GM10266 (cell line): ENCODE results near the gene CRTC1.

Experiments
- DNase-seq: peaks from one replicate; pipeline ENCODE4 v3.0.0; 2012; ENCODE audit errors: extremely low spot score
- CTCF ChIP-seq: IDR thresholded peaks from 2 replicates; pipeline ENCODE4 v1.5.1; 2012; ENCODE audit warnings: mild to moderate bottlenecking, low read depth; ENCODE audit not compliant: control insufficient read depth, insufficient read depth; ENCODE audit errors: missing control alignments

The CRTC1 gene

GRCh38 chr19:18666784-18667183 is 16.7 kb upstream of the CRTC1 start:
- TF ChIP-seq CTCF, result no peak
- no peak for DNase-seq

DNA sequence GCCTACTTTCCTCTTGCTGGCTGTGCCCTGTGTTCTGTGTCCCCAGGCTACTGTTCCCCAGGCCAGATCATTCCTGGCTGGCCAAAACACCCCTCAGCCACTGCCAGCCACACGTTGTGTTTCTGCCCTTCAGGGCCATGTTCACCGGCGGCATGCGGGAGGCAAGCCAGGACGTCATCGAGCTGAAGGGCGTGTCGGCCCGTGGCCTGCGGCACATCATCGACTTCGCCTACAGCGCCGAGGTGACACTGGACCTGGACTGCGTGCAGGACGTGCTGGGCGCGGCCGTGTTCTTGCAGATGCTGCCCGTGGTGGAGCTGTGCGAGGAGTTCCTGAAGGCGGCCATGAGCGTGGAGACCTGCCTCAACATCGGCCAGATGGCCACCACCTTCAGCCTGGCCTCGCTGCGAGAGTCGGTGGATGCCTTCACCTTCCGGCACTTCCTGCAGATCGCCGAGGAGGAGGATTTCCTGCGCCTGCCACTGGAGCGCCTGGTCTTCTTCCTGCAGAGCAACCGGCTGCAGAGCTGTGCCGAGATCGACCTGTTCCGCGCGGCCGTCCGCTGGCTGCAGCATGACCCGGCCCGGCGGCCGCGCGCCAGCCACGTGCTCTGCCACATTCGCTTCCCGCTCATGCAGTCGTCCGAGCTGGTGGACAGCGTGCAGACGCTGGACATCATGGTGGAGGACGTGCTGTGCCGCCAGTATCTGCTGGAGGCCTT is 15.8 kb upstream of the CRTC1 start:
- no peak for DNase-seq
- no peak for TF ChIP-seq CTCF

DNA sequence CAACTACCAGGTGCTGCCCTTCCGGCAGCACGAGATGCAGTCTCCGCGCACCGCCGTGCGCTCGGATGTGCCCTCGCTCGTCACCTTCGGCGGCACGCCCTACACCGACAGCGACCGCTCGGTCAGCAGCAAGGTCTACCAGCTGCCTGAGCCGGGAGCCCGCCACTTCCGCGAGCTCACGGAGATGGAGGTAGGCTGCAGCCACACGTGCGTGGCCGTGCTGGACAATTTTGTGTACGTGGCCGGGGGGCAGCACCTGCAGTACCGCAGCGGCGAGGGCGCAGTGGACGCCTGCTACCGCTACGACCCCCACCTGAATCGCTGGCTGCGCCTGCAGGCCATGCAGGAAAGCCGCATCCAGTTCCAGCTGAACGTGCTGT is 15.2 kb upstream of the CRTC1 start:
- no peak for TF ChIP-seq CTCF
- no peak for DNase-seq

DNA sequence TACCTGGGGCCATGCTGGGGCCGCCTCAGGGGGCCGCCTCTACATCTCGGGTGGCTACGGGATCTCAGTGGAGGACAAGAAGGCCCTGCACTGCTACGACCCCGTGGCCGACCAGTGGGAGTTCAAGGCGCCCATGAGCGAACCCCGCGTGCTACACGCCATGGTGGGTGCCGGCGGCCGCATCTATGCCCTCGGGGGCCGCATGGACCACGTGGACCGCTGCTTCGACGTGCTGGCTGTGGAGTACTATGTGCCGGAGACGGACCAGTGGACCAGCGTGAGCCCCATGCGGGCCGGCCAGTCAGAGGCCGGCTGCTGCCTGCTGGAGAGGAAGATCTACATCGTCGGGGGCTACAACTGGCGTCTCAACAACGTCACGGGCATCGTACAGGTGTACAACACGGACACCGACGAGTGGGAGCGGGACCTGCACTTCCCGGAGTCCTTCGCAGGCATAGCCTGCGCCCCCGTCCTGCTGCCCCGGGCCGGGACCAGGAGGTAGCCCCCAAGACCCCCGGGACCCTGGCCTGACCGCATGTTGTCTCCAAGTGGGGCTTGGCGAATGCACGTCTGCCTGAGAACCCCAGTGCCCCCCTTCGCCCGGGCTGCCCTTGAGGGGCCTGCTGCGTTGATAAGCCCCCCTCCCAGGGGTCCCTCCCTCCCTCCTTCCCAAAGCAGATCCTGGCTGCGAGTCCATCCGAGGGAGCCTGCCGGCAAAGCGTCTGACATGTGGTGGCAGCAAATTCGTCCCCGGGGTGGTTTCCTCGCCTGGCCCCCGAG is 14.5 kb upstream of the CRTC1 start:
- DNase-seq, result no peak
- TF ChIP-seq CTCF, result no peak

GRCh38 chr19:18669524-18669817 is 14.0 kb upstream of the CRTC1 start:
- no peak for TF ChIP-seq CTCF

DNA sequence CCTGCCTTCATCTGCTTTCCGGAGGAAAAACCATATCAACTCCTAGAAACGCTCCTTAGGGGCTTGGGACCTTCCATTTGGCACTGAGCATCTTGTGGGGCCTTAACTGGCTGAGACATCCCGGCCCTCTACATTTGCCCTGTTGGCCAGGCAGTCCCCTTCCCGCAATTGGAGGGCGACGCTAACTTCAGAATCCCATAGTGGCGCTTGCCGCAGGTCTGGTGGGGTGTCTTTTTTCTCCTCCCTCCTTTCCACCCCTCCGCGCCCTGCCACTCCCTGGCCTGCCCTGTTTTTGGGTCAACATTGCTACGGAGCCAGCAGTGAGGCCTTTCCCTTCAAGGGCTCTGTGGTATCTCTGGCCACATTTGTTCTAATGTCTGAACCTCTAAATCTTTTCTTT is 13.6 kb upstream of the CRTC1 start:
- TF ChIP-seq CTCF, result no peak
- DNase-seq, result no peak

More at GRCh38 chr19:18669524-18669817, 14.0 kb upstream of the CRTC1 start:
- DNase-seq, result no peak

GRCh38 chr19:18670312-18670711 is 13.2 kb upstream of the CRTC1 start:
- TF ChIP-seq CTCF, result no peak
- DNase-seq, result no peak
